Right forelimb (tissue), 1 donor: ENCODE data around the gene FABP1.

ENCODE experiments used
- DNase-seq: peaks from one replicate; pipeline ENCODE4 v3.0.0-alpha.2; 2018

The FABP1 gene

GRCh38 chr2:88133875-88134274 lies 6.0 kb upstream of the FABP1 start:
- DNase-seq = no peak

- DNase-seq = no peak
These were observed 4.1 kb upstream of the FABP1 start for GRCh38 chr2:88131999-88132368.

DNA sequence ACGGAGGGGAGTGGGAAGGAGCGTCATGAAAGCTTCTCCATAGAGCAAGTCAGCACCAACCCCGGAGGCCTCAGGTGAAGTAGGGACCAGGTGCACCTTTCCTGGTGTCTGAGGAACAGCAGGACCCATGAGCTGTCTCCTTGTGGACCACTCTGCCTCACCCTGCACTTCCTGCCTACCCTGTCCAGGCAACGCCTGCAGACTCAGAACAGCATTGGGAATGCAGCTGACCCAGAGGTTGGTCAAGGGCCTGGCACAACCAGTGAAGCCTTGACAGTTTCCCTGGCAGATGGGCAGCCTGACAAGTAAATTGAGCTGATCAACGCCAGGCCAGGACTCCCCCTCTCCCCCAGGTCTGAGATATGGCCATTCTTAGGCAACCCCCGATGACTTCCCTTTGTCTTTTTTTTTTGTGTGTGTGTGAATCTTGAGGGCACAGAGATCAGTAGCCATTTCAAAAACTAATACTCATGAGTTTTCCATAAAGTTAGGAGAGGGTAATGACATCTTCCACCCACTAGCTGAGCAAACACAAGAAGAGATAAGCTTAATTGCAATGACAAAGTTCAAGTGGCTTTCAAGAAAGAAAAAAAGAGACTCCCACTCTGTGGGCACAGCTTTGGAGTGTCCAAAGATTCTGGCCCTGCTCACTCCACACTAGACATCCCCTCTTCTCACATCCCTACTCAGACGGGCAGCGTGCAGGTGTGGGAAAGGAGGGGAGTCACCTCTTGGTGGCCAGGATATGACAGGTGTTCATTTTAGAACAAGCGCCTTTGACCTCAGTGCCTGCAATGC lies 3.5 kb upstream of the FABP1 start:
- DNase-seq = no peak

DNA sequence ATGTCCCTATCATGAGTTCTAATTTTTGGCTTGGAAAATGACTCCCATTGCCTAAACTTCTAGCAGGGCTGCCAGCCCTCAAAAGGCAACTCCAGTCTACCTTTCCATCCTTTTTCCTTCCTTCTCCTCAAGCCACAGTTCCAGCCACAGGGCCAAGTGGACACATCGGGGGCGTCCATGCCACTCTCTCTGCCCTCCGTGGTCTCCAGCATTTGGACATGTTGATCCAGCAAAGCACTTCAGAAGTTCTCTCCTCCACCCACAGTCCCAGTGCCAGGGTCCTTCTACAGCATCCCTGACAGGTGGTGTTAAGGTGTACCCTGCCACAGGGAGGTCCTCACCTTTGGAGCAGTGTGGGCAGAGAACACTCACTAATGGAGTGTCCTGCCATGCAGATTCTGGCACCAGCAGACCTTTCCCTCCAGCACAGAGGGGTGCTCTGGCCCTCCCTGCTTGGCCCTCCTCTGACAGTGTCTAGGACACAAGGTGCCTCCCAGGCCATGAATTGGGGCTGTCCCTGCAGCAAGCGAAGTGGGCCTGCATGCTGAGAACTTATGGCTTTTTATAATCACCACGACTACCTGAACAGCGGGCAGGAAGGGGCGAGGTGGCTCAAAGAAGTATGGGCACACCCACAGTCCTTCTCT lies 1.6 kb upstream of the FABP1 start:
- no peak for DNase-seq

DNA sequence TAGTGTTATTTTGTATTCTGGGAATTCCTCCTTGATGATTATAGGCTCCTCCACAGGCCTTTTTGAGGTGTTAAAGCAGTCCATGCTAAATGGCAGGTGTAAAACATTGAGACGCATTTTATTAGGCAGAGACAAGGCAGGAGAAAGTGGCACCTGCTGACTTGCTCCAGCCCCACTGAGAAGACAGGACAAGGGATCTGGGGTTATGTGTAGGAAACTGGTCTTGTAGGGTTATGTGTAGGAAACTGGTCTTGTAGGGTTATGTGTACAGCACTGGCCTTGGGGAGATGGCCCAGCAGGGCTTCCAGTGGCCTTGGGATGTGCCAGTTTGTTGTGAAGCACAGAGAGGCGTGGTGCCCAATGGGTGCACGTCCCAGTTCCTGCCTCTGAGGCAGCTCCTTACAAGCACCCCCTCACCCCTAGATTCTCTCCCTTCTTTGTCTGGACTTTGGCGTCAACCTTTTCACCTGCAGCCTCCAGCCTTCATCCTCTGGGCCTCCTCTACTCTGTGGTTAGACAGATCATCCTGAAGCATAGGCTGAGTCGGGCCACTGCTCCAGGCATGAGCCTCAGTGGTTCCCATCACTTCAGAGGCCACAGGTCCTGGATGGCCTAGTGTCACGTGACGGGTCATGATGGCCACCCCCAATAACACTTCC lies 921 bp upstream of the FABP1 start:
- no peak for DNase-seq

GRCh38 chr2:88127638-88127887 lies 299 bp downstream of the FABP1 start:
- no peak for DNase-seq

DNA sequence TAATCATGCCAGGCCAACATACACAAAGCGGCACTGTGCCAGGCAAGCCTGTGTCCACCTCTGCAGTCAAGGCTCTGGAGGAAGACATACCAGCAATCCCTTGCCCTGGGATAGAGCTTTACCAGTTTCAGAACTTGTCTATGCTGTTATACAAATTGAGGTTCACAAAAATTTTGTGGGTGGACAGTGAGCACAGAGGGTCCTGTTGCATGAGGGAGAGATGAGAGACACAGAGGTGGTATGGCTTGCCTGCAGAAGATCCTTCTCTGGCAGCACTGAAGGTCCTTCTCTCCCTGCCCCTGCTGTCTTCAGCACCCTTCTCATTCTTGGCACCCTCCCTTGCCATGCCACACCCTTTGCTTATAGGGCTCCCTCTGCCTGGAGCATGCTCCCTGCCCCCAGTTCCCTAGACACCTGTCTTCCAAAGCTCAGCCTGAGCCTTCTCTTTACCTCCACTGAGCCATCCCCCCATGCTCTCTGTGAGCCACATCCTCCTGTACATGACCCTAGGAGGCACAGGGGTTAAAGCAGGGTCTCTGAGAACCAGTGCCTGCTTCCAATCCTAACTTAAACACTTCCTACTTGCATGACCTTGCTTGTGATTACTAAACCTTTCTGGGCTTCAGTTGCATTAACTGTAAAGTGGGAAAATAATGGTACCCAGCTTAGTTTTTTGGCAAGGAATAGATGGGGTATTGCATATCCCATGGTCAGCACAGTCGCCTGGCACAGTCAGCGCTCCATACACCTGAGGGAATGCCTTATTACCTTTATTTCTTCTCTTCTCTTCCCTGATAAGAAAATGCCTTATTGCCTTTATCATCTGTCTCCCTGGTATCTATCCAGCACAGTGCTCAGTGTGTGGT lies 857 bp downstream of the FABP1 start:
- DNase-seq = no peak

- DNase-seq = no peak
These were observed 1.7 kb downstream of the FABP1 start for GRCh38 chr2:88125924-88126771.

DNA sequence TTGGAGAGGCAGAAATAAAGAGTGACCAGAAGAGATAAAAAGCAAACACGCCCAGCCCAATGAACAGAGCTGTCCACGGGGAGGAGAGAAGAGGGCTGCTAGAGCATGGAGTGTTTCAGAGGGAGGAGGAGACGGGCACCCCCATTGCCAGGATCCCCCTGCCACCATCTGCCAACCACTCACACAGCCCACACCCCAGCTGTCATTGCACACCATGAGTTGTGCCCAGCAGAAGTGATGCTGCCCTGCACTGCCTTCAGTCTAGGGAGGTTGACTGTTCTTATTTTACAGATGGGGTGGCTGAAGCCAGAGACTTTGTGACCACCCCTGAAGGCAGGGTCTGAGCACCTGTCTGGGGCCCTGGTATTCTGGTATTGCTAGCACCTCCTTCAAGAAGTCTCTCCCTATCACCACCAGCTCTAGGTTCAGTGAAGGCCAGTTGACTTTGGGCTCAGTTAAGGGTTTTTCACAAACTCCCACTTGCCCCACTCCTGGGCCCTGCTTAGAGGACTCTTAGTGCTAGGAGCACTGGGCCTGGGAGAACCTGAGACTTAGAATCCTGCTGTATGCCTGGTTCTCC lies 2.4 kb downstream of the FABP1 start:
- no peak for DNase-seq

DNA sequence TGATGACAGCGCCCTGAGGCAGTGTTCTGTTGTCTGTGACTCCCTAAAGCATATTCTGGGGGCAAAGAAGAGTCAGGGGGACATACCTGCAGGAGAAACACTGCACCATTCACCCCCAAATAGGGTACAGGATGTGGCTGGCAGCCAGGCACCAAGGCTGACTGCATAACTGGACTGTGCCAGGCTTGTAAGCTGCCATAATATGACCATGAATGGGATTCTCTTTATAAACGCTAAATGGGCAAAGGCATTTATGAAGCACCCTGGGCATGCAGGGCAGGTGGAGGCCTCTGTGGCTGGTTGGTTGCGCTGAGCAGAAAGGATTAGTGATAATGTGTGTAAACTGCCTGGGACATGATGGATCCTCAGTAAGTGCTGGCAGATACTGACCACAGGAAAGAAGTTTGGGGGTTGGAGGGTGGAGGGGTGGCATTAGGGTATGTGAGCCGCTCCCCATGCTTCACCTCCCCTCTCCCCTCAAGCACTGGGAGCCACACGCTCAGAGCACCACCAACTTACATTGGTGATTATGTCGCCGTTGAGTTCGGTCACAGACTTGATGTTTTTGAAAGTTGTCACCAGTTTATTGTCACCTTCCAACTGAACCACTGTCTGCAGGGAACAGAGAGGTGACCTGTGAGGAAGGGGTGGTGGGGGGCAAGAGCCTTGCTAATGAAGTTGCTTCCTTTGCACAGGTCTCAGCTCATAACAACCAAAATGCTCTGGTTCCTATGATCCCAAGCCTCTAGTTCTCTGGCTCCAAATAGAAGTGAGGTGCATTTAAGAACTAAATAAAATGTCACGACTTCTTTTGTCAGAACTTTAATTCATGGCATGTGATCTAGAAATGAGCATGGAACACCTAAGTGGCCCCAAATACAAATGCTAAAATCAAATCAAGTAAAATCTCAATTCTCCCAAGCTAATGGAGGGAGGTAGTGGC lies 3.6 kb downstream of the FABP1 start:
- DNase-seq = no peak

GRCh38 chr2:88123164-88123974 lies 4.5 kb downstream of the FABP1 start:
- DNase-seq = no peak

DNA sequence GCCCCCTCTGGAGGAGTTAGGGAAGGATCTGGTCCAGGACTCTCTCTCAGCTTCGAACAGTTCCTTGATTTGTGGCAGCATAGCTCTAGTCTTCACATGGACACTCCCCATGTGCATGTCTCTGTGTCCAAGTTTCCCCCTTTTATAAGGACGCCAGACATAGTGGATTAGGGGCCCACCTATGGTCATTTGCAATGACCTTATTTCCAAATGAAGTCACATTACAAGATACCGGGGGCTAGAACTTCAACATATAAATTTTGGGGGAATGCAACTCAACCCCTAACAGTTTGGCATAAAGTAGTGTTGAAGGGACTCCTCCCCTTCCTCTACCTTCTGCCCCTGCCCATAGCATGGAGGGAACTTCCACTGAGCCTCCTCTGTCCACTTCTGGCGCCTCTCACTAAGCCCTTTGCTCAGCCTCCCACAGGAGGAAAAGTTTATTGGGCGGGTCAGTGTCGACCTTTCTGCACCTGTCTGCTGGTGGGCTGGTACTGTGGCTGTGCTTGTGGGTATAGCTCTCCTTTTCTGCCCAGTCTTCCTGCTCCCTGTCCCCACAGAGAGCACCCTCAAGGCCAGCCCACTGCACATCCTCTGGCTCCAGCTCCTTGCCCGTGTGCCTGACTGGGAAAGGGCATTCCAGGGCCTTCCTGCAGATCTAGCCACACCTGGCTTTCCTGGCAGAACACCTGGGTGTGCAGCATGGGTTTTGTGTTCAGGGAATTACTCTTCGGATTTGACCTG lies 5.5 kb downstream of the FABP1 start:
- DNase-seq = no peak

- no peak for DNase-seq
These were observed 6.2 kb downstream of the FABP1 start for GRCh38 chr2:88121678-88122077.

DNA sequence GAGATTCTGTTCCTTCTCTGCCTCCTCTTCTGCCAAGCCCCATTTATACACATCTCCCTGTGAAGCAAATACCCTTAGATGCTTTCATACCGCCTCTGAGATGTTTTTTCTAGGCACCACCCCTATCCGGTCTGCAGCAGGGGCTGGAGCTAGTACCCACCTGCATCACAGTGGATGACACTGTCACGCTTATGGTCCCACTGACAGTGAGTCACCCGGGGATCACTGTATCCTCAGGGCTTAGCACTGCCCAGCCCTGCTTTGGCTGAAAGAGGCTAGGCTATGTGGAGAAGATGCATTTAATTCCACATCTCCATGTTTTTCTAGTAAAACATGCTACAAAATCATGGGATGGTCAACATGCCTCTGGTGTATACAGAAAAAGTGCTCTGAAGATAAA lies 9.9 kb downstream of the FABP1 start:
- DNase-seq = no peak

DNA sequence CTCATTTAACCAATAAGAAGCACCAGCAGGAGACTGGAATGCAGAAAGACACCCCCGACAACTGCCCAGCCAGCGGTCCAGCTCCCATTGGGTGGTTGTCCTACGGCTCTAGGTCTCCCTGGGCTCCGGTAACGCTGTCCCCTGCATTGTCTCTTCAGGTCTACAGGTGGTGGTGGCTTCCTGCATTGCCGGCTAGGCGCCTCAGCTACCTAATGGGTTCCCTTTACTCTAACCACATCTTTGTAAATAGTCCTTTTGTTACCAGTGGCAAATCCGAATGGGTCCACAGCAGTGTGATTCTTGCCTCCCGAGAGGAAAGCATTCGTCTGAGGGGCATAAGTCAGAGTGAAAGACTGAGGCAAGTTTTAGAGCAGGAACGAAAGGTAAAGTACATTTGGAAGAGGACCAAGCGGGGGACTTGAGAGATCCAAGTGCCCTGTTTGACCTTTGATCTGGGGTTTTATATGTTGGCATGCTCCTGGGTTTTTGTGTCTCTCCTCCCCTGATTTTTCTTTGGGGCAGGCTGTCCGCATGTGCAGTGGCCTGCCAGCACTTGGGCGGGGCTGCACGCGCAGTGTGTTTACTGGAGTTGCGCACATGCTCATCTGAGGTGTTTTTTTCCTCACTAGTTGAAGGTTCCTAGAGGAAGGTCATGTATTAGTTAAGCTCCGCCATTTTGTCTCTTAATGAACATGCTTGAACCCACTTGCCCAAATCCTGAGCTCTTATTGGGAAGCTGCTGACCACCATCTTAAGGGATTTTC lies 11.0 kb downstream of the FABP1 start:
- no peak for DNase-seq

GRCh38 chr2:88115825-88116518 lies 11.9 kb downstream of the FABP1 start:
- no peak for DNase-seq

- no peak for DNase-seq
These were observed 13.0 kb downstream of the FABP1 start for GRCh38 chr2:88114889-88115288.

DNA sequence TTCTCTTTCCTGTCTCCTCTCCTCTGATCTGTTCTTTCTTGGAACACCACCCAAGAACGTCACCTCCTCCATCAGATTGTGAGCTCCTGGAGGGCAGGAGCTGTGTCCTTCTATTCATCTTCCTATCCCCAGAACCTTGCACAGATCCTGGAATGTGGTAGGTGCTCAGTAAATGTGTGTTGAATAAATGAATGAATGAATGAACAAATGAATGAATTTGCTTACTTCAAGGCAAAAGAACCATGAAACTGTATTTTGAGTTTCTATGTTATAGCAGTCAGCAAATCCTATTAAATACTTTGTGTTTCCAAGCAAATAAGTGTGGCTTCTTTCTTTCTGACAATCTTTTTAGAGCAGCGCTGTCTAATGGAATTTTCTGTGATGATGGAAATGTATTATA lies 14.8 kb downstream of the FABP1 start:
- DNase-seq = no peak
